CD14-positive monocyte (primary cell): Measurements from ENCODE around the gene PLK3. TPM values are rescaled to one million over a fixed set of nuclear protein-coding genes. Genes with fewer than 3 reads are reported as not detected.

Experiments used
- DNase-seq, 3 donors: peaks; one replicate each; pipeline ENCODE4 v3.0.0-alpha.2; 2011 to 2022
- H2AFZ ChIP-seq: 2 replicates; pipeline ENCODE4 v1.6.0; 2012; ENCODE audit warnings: mild to moderate bottlenecking, low read depth, low read length, inconsistent platforms; ENCODE audit not compliant: insufficient read depth, poor library complexity, severe bottlenecking
- H3K27ac ChIP-seq, 2 donors: 1 replicate in 1 of 2; 2 replicates in 1 of 2; pipeline ENCODE4 v1.5.1; 2012 to 2013; ENCODE audit warnings: low read length in 2 of 2, control low read depth in 1 of 2, inconsistent platforms in 1 of 2, low read depth in 1 of 2, mild to moderate bottlenecking in 1 of 2
- H3K27me3 ChIP-seq, 2 donors: one replicate each; pipeline versions ENCODE4 v1.6.0 to v1.6.1; 2011 to 2013; ENCODE audit warnings: low read length in 2 of 2; ENCODE audit not compliant: control insufficient read depth in 2 of 2, insufficient read depth in 2 of 2
- H3K36me3 ChIP-seq, 2 donors: replicated peaks in 1 of 2; 1 replicate in 1 of 2; 2 replicates in 1 of 2; pipeline versions ENCODE4 v1.5.1 to v1.6.1; 2012 to 2013; ENCODE audit warnings: low read length in 2 of 2, control low read depth in 1 of 2, inconsistent platforms in 1 of 2, mild to moderate bottlenecking in 1 of 2; ENCODE audit not compliant: insufficient read depth in 2 of 2, control insufficient read depth in 1 of 2
- H3K4me1 ChIP-seq, 2 donors: 1 replicate in 1 of 2; 2 replicates in 1 of 2; pipeline versions ENCODE4 v1.5.1 to v1.6.1; 2012 to 2013; ENCODE audit warnings: low read length in 2 of 2, control low read depth in 1 of 2, inconsistent platforms in 1 of 2, mild to moderate bottlenecking in 1 of 2, moderate library complexity in 1 of 2; ENCODE audit not compliant: insufficient read depth in 2 of 2, control insufficient read depth in 1 of 2
- H3K4me2 ChIP-seq: replicated peaks from 2 replicates; pipeline ENCODE3; 2012; ENCODE audit warnings: low read length, moderate library complexity, mild to moderate bottlenecking; ENCODE audit not compliant: poor library complexity, severe bottlenecking; ENCODE audit errors: extremely low read depth
- H3K4me3 ChIP-seq, 3 experiments: fragments of 200-600 bp in 1 of 3; sonication (generic) in 1 of 3; replicated peaks in 1 of 3; 1 replicate in 2 of 3; 2 replicates in 1 of 3; pipeline ENCODE4 v1.5.1; 2011 to 2013; ENCODE audit warnings: low read length in 3 of 3, mild to moderate bottlenecking in 3 of 3, control low read depth in 2 of 3, low read depth in 2 of 3, inconsistent platforms in 1 of 3, moderate library complexity in 1 of 3
- H3K79me2 ChIP-seq: 2 replicates; pipeline ENCODE4 v1.6.0; 2012; ENCODE audit warnings: mild to moderate bottlenecking, control low read depth, inconsistent platforms, low read length, moderate library complexity; ENCODE audit not compliant: insufficient read depth
- H3K9ac ChIP-seq: 2 replicates; pipeline ENCODE4 v1.6.0; 2017; ENCODE audit warnings: low read length, mild to moderate bottlenecking; ENCODE audit not compliant: insufficient read depth, poor library complexity, severe bottlenecking
- H3K9me3 ChIP-seq, 2 donors: replicated peaks in 1 of 2; 1 replicate in 1 of 2; 2 replicates in 1 of 2; pipeline versions ENCODE4 v1.5.1 to v1.6.1; 2012 to 2013; ENCODE audit warnings: low read length in 2 of 2, control low read depth in 1 of 2; ENCODE audit not compliant: control insufficient read depth in 1 of 2, insufficient read depth in 1 of 2
- H4K20me1 ChIP-seq: 2 replicates; pipeline ENCODE4 v1.6.0; 2012; ENCODE audit warnings: mild to moderate bottlenecking, low read length, control low read depth, moderate library complexity; ENCODE audit not compliant: insufficient read depth
- H3K27ac Mint-ChIP-seq, 7 donors: one replicate each; pipeline ENCODE4 v1.8.0; 2020; ENCODE audit warnings: mild to moderate bottlenecking in 7 of 7, mixed read lengths in 7 of 7, moderate library complexity in 6 of 7, inconsistent platforms in 2 of 7
- H3K27me3 Mint-ChIP-seq, 3 donors: one replicate each; pipeline ENCODE4 v1.8.0; 2021 to 2022; ENCODE audit warnings: low read depth in 3 of 3, mild to moderate bottlenecking in 3 of 3, mixed read lengths in 3 of 3, moderate library complexity in 3 of 3, inconsistent platforms in 1 of 3
- H3K36me3 Mint-ChIP-seq, 2 donors: one replicate each; pipeline ENCODE4 v1.8.0; 2020; ENCODE audit warnings: mixed read lengths in 2 of 2, inconsistent platforms in 1 of 2, mild to moderate bottlenecking in 1 of 2
- H3K4me1 Mint-ChIP-seq: one replicate; pipeline ENCODE4 v1.8.0; 2020; ENCODE audit warnings: mild to moderate bottlenecking, mixed read lengths
- H3K4me3 Mint-ChIP-seq, 2 donors: one replicate each; pipeline ENCODE4 v1.8.0; 2020; ENCODE audit warnings: mild to moderate bottlenecking in 2 of 2, mixed read lengths in 2 of 2, moderate library complexity in 1 of 2
- H3K9me3 Mint-ChIP-seq, 7 donors: one replicate each; pipeline ENCODE4 v1.8.0; 2020 to 2022; ENCODE audit warnings: mixed read lengths in 7 of 7, mild to moderate bottlenecking in 6 of 7, moderate library complexity in 6 of 7, inconsistent platforms in 2 of 7
- WGBS: methylation state at CpG from one replicate; pipeline ENCODE4 v1.1.5; 2013; ENCODE audit warnings: missing lambda C conversion rate; ENCODE audit not compliant: insufficient coverage; 5-methylcytosine and 5-hydroxymethylcytosine counted together
- intact Hi-C, 2 donors: fragments of 100-400 bp; cut with micrococcal nuclease; formaldehyde crosslinking; loops; one replicate each; pipeline versions ENCODE4 v1.15.0 to v1.15.1; 2023
- polyA plus RNA-seq, 3 donors: library from polyadenylated mRNA; depleted of rRNA in 1 of 3; unstranded in 2 of 3; stranded (reverse) in 1 of 3; fragments of 300-500 nt in 2 of 3; fragments of >200 nt in 1 of 3; fragmentation: Illumina TruSeq in 2 of 3; gene quantifications; 1 replicate in 2 of 3; 2 replicates in 1 of 3; pipeline ENCODE4 v1.2.3, GENCODE V29; 2012 to 2021
- TF ChIP-seq, protein P1 (sequence below): fragments of 200-600 bp; IDR thresholded peaks from one replicate; pipeline ENCODE4 v1.8.0; 2022; ENCODE audit warnings: antibody characterized with exemption, mild to moderate bottlenecking

The PLK3 gene
- polyA plus RNA-seq, 3 donors = 15.8 to 285 (median 28.1) TPM

DNA sequence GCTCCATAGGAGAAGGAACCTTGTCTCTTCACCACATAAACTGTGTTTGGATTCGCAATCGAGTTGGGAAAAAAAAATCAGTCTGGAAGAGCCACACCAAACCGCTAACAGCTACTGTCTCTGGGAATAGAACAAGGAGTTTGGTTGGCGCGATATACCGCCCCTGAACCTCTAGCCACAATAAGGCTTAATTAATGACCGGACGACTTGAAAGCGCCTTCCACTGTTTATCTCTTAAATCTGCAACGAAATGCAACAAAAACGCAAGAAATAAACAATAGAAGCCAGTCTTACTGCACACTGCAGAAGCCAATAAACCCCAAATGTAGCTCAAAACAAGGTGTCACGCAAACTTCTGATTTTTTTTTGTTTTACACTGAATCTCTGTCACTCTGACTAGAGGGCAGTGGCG, 19.0 kb downstream of the PLK3 start:
- peaks cover 0 to 2% (median 0%) of the 10 kb centered on the region in 7 donors for H3K9me3 Mint-ChIP-seq
- WGBS = 0% methylated on average over 9 of the region's 13 CpGs
- H3K4me2 ChIP-seq = peak overlapping the region; percentile 84
- H3K4me3 ChIP-seq = peak overlapping the region; percentile 46 to 79 (median 68)
- peaks cover 54% of the 10 kb centered on the region for H3K4me1 Mint-ChIP-seq
- no peak overlapping the region for H2AFZ ChIP-seq
- peak overlapping the region; percentile 97 for H3K9ac ChIP-seq
- H3K36me3 Mint-ChIP-seq = peaks cover 6 to 7% of the 10 kb centered on the region in 2 donors
- peak overlapping the region; percentile 99 to 100 (median 100) for H3K27ac Mint-ChIP-seq
- H3K4me3 Mint-ChIP-seq = peak overlapping the region; percentile 74 to 97
- intact Hi-C loops = loop anchor here (2.0 kb wide), 1 partner anchor 18 kb away; the partner anchor contains the start of gene PLK3 (in 2 of the 2)
- no peaks in the 10 kb centered on the region for H3K36me3 ChIP-seq
- peak overlapping the region; percentile 95 to 100 for H3K27ac ChIP-seq
- H4K20me1 ChIP-seq = no peaks in the 10 kb centered on the region
- H3K27me3 ChIP-seq = no peaks in the 10 kb centered on the region
- H3K9me3 ChIP-seq = no peaks in the 10 kb centered on the region
- H3K79me2 ChIP-seq = no peaks in the 10 kb centered on the region
- no peak for DNase-seq
- TF ChIP-seq, protein P1, sequence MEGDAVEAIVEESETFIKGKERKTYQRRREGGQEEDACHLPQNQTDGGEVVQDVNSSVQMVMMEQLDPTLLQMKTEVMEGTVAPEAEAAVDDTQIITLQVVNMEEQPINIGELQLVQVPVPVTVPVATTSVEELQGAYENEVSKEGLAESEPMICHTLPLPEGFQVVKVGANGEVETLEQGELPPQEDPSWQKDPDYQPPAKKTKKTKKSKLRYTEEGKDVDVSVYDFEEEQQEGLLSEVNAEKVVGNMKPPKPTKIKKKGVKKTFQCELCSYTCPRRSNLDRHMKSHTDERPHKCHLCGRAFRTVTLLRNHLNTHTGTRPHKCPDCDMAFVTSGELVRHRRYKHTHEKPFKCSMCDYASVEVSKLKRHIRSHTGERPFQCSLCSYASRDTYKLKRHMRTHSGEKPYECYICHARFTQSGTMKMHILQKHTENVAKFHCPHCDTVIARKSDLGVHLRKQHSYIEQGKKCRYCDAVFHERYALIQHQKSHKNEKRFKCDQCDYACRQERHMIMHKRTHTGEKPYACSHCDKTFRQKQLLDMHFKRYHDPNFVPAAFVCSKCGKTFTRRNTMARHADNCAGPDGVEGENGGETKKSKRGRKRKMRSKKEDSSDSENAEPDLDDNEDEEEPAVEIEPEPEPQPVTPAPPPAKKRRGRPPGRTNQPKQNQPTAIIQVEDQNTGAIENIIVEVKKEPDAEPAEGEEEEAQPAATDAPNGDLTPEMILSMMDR = no peak
- H3K4me1 ChIP-seq = peaks cover 42% of the 10 kb centered on the region in 2 donors
- H3K27me3 Mint-ChIP-seq = peaks cover 0 to 1% (median 0%) of the 10 kb centered on the region in 3 donors

DNA sequence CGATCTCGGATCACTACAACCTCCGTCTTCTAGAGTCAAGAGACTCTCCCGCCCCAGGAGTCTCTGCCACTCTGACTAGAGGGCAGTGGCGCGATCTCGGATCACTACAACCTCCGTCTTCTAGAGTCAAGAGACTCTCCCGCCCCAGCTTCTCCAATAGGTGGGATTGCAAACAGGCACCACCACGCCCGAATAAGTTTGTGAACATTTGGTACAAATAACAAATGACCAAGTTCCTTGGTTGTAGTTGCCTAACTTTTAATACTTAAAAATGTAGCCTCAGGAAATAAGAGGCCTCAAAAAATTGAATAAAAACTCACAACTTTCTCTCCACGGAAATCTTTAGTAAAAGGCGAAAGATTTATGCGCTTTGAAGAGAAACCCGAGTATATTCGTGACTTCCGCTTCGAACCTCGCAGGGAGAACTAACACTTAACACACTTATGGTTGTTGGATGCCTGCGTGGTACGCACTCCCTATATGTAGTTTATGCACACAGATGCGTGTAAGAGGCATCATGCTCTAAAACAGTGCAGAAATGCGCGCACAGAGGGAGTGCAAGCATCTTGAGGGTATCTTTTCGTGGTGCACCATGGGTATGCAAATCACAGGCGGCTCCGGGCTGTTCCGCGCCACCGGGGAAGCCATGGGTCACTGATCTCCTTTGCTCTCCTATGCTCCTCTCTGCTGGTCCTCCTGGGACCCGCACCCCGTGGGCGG, 19.6 kb downstream of the PLK3 start:
- peak overlapping the region; percentile 99 to 100 (median 100) for H3K27ac Mint-ChIP-seq
- H3K27me3 ChIP-seq = no peaks in the 10 kb centered on the region
- H3K4me1 ChIP-seq = peaks cover 36% of the 10 kb centered on the region in 2 donors
- intact Hi-C loops = loop anchor here (2.0 to 5.0 kb wide), 2 partner anchors 19 to 87 kb away; partner anchors contain the start of genes PLK3 (in 2 of the 2) and RNU5D-1 (in 1 of the 2)
- H4K20me1 ChIP-seq = no peaks in the 10 kb centered on the region
- peak overlapping the region; percentile 84 for H3K4me2 ChIP-seq
- no peaks in the 10 kb centered on the region for H3K79me2 ChIP-seq
- peaks cover 5 to 6% of the 10 kb centered on the region in 2 donors for H3K36me3 Mint-ChIP-seq
- H3K4me3 Mint-ChIP-seq = peak overlapping the region; percentile 90 to 97
- H3K9ac ChIP-seq = peak overlapping the region; percentile 97
- peak overlapping the region; percentile 95 to 100 for H3K27ac ChIP-seq
- peaks cover 0 to 1% (median 0%) of the 10 kb centered on the region in 3 donors for H3K27me3 Mint-ChIP-seq
- DNase-seq = peak; percentile 84 to 87 (median 87)
- H2AFZ ChIP-seq = peak overlapping the region; percentile 95
- peaks cover 49% of the 10 kb centered on the region for H3K4me1 Mint-ChIP-seq
- no peaks in the 10 kb centered on the region for H3K9me3 ChIP-seq
- H3K4me3 ChIP-seq = peak overlapping the region; percentile 68 to 79 (median 73)
- H3K36me3 ChIP-seq = no peaks in the 10 kb centered on the region
- under 1% methylated on average over 20 of the region's 33 CpGs for WGBS
- TF ChIP-seq, protein P1 = no peak
- H3K9me3 Mint-ChIP-seq = peaks cover 0 to 3% (median 0%) of the 10 kb centered on the region in 7 donors
